ENCODE data around the gene PDCD11. TPM values are rescaled to one million over a fixed set of nuclear protein-coding genes. Genes with fewer than 3 reads are reported as not detected.

Gene PDCD11
- total RNA-seq, 1 experiment from 2014 or later: 106 TPM

- TF ChIP-seq FOSL1 (IDR thresholded peaks at IDR 0.05; ENCODE audit: low read depth) (no peak), SP1 (IDR thresholded peaks at IDR 0.05; ENCODE audit: low read depth) (no peak), YY1 (IDR thresholded peaks at IDR 0.05; ENCODE audit: extremely low read depth, insufficient replicate concordance, low read depth, low read length) (no peak), CTCF (IDR thresholded peaks at IDR 0.05 in 2 of 3, conservative IDR thresholded peaks at IDR 0.05 in 1 of 3; ENCODE audit: borderline replicate concordance in 1 of 3, insufficient read depth in 1 of 3, low read depth in 2 of 3, low read length in 2 of 3) (no peak), ZFX (IDR thresholded peaks at IDR 0.05) (no peak), JUND (IDR thresholded peaks at IDR 0.05) (no peak), CBX3 (IDR thresholded peaks at IDR 0.05; ENCODE audit: low read depth) (no peak)
These were observed 882 bp downstream of the PDCD11 start (continued) for GRCh38 chr10:103397191-103397825.

GRCh38 chr10:103413564-103413963, 17.1 kb downstream of the PDCD11 start:
- Histone ChIP-seq H4K20me1 (ENCODE audit: insufficient read depth) (peaks cover 12% of the 10 kb centered on the region; the same call in 1 of the 2 replicates), H3K4me3 (replicated peaks in 1 of 2; ENCODE audit: low read depth in 1 of 2, low read length in 2 of 2) (no peak overlapping the region), H3K27ac (ENCODE audit: low read depth, low read length) (no peak overlapping the region), H3K79me2 (ENCODE audit: insufficient read depth, low read length) (peaks cover 50% of the 10 kb centered on the region; the same call in 1 of the 2 replicates), H2AFZ (ENCODE audit: low read depth, low read length, poor library complexity, severe bottlenecking) (no peak overlapping the region), H3K9me2 (ENCODE audit: insufficient read depth) (no peaks in the 10 kb centered on the region), H3K4me1 (ENCODE audit: control insufficient read depth in 1 of 2, insufficient read depth in 2 of 2, low read length in 2 of 2) (no peaks in the 10 kb centered on the region), H3K9ac (ENCODE audit: low read length) (no peak overlapping the region), H3K27me3 (ENCODE audit: insufficient read depth, low read length) (no peaks in the 10 kb centered on the region), H3K4me2 (ENCODE audit: low read length) (no peak overlapping the region), H3K36me3 (ENCODE audit: control insufficient read depth in 1 of 2, insufficient read depth in 2 of 2, low read length in 2 of 2) (peaks cover 80 to 88% of the 10 kb centered on the region in 2 experiments), H3K9me3 (ENCODE audit: control insufficient read depth in 1 of 2, insufficient read depth in 1 of 2, low read depth in 1 of 2, low read length in 2 of 2) (no peaks in the 10 kb centered on the region)
- CTCF ChIA-PET: no interaction called here
- ATAC-seq: no peak
- RAD21 ChIA-PET (ENCODE audit: low non-redundant PET in 1 of 2, low total read pairs in 2 of 2, uncharacterized antibody in 2 of 2, unreplicated experiment in 2 of 2): no interaction called here
- POLR2A ChIA-PET: no interaction called here
- no TSS peak for BruUV-seq (replicated peaks)
- no peak for TF ChIP-seq CEBPB (IDR thresholded peaks at IDR 0.05; ENCODE audit: low read depth)
- TF ChIP-seq MAX (IDR thresholded peaks at IDR 0.05): no peak
- TF ChIP-seq ZFX (IDR thresholded peaks at IDR 0.05): no peak
- no peak for TF ChIP-seq ELF1 (IDR thresholded peaks at IDR 0.05; ENCODE audit: borderline replicate concordance, low read depth)
- intact Hi-C loops (cut with micrococcal nuclease): no loop called here
- DNase-seq (ENCODE audit: low read depth, low spot score): no peak
